ENCODE results near the gene PLXND1.

Gene PLXND1

GRCh38 chr3:129626744-129627349, 20.4 kb upstream of the PLXND1 start:
- peak; percentile 96 for DNase-seq

- peak; percentile 74 for DNase-seq
Observed at GRCh38 chr3:129625072-129625874, 18.8 kb upstream of the PLXND1 start.

- DNase-seq = peak; percentile 60
Observed at GRCh38 chr3:129624347-129625071, 18.0 kb upstream of the PLXND1 start.

- peak; percentile 61 for DNase-seq
Observed at GRCh38 chr3:129623447-129624118, 17.1 kb upstream of the PLXND1 start.

GRCh38 chr3:129622933-129623332, 16.5 kb upstream of the PLXND1 start:
- no peak for DNase-seq

GRCh38 chr3:129622226-129622874, 15.9 kb upstream of the PLXND1 start:
- DNase-seq = peak; percentile 57

- peak; percentile 70 for DNase-seq
Observed at GRCh38 chr3:129621626-129622225, 15.2 kb upstream of the PLXND1 start.

GRCh38 chr3:129620828-129621559, 14.5 kb upstream of the PLXND1 start:
- peak; percentile 58 for DNase-seq

GRCh38 chr3:129619726-129620162, 13.3 kb upstream of the PLXND1 start:
- no peak for DNase-seq

- peak; percentile 77 for DNase-seq
Observed at GRCh38 chr3:129618901-129619671, 12.6 kb upstream of the PLXND1 start.

GRCh38 chr3:129618186-129618820, 11.8 kb upstream of the PLXND1 start:
- no peak for DNase-seq

GRCh38 chr3:129617381-129618185, 11.1 kb upstream of the PLXND1 start:
- DNase-seq = no peak

- no peak for DNase-seq
Observed at GRCh38 chr3:129616713-129617112, 10.2 kb upstream of the PLXND1 start.

GRCh38 chr3:129616291-129616690, 9.8 kb upstream of the PLXND1 start:
- DNase-seq = no peak

GRCh38 chr3:129615751-129616281, 9.3 kb upstream of the PLXND1 start:
- DNase-seq = no peak

- no peak for DNase-seq
Observed at GRCh38 chr3:129614927-129615363, 8.5 kb upstream of the PLXND1 start.

- no peak for DNase-seq
Observed at GRCh38 chr3:129614435-129614834, 8.0 kb upstream of the PLXND1 start.

- DNase-seq = no peak
Observed at GRCh38 chr3:129613367-129613740, 6.9 kb upstream of the PLXND1 start.
